Endothelial cell of umbilical vein (primary cell): ENCODE data around the gene PHACTR2. TPM values are rescaled to one million over a fixed set of nuclear protein-coding genes. Genes with fewer than 3 reads are reported as not detected.

Experiments used
- BruUV-seq: library from RNA; stranded (reverse); fragments of 400-500 nt; replicated peaks from 2 replicates; lab custom pipeline; 2021; lab: Mats Ljungman, UMichigan
- CTCF ChIA-PET: fragments of 300-600, 350-600 bp; sonication (Branson Sonifier 250); formaldehyde crosslinking; loops from one replicate; lab custom pipeline; 2021; ENCODE audit warnings: antibody characterized with exemption, inconsistent platforms; lab: Charles Lee
- POLR2A ChIA-PET: fragments of 300-600, 350-600 bp; sonication (Branson Sonifier 250); formaldehyde crosslinking; loops from one replicate; lab custom pipeline; 2021; ENCODE audit warnings: antibody characterized with exemption, inconsistent platforms; lab: Charles Lee
- DNase-seq: peaks from one replicate; pipeline ENCODE4 v3.0.0-alpha.2; 2011; ENCODE audit warnings: low read depth, low spot score
- FAIRE-seq: peaks from 2 replicates; lab custom pipeline; 2011; peaks lifted over from hg19 to GRCh38; lab: Jason Lieb, UNC
- H2AFZ ChIP-seq: 2 replicates; pipeline ENCODE4 v1.6.0; 2012; ENCODE audit warnings: low read depth, low read length, control low read depth, inconsistent platforms
- H3K27ac ChIP-seq: 2 replicates; pipeline ENCODE4 v1.5.1; 2011; ENCODE audit warnings: low read depth, mild to moderate bottlenecking, control low read depth, low read length, moderate library complexity; ENCODE audit not compliant: insufficient read depth
- H3K27me3 ChIP-seq, 2 experiments: 2 replicates each; pipeline versions ENCODE4 v1.6.0 to v1.6.1; 2011; ENCODE audit warnings: low read length in 2 of 2, mixed read lengths in 1 of 2; ENCODE audit not compliant: control insufficient read depth in 2 of 2, insufficient read depth in 2 of 2
- H3K36me3 ChIP-seq, 2 experiments: 2 replicates in 1 of 2; 3 replicates in 1 of 2; pipeline ENCODE4 v1.5.1; 2011; ENCODE audit warnings: low read length in 2 of 2, mild to moderate bottlenecking in 1 of 2, moderate library complexity in 1 of 2; ENCODE audit not compliant: control insufficient read depth in 2 of 2, insufficient read depth in 2 of 2; ENCODE audit errors: extremely low read depth in 1 of 2
- H3K4me1 ChIP-seq: 3 replicates; pipeline ENCODE4 v1.5.1; 2011; ENCODE audit warnings: mild to moderate bottlenecking, low read length; ENCODE audit not compliant: control insufficient read depth, insufficient read depth; ENCODE audit errors: extremely low read depth
- H3K4me2 ChIP-seq: 2 replicates; pipeline ENCODE4 v1.6.1; 2011; ENCODE audit warnings: low read length, control low read depth, mixed read lengths; ENCODE audit not compliant: insufficient read depth
- H3K4me3 ChIP-seq, 3 experiments: fragments of 200-600 bp in 1 of 3; sonication (generic), shearing (Covaris generic) in 1 of 3; replicated peaks in 1 of 3; 2 replicates each; pipeline ENCODE4 v1.5.1; 2011 to 2016; ENCODE audit warnings: control low read depth in 3 of 3, low read length in 3 of 3, mild to moderate bottlenecking in 2 of 3, inconsistent platforms in 1 of 3, low read depth in 1 of 3, moderate library complexity in 1 of 3; ENCODE audit not compliant: insufficient read depth in 1 of 3
- H3K79me2 ChIP-seq: 2 replicates; pipeline ENCODE4 v1.6.0; 2012; ENCODE audit warnings: low read length, inconsistent platforms; ENCODE audit not compliant: control insufficient read depth, insufficient read depth
- H3K9ac ChIP-seq: replicated peaks from 2 replicates; pipeline ENCODE3; 2011; ENCODE audit warnings: low read length, control low read depth; ENCODE audit not compliant: insufficient read depth; ENCODE audit errors: extremely low read depth
- H3K9me1 ChIP-seq: replicated peaks from 3 replicates; pipeline ENCODE4 v1.6.0; 2011; ENCODE audit warnings: mild to moderate bottlenecking, low read length; ENCODE audit not compliant: control insufficient read depth, insufficient read depth; ENCODE audit errors: extremely low read depth
- H3K9me3 ChIP-seq: replicated peaks from 2 replicates; pipeline ENCODE4 v1.5.1; 2012; ENCODE audit warnings: low read length, inconsistent platforms; ENCODE audit not compliant: control insufficient read depth, insufficient read depth
- H4K20me1 ChIP-seq: replicated peaks from 2 replicates; pipeline ENCODE3; 2011; ENCODE audit warnings: mild to moderate bottlenecking, low read length; ENCODE audit not compliant: control insufficient read depth, insufficient read depth; ENCODE audit errors: extremely low read depth
- MYC ChIP-seq: IDR thresholded peaks from one replicate; pipeline ENCODE4 v1.6.1; 2011; ENCODE audit warnings: mild to moderate bottlenecking, low read depth, low read length
- dilution Hi-C: fragments of 300-500 bp; cut with MboI; formaldehyde crosslinking; loops from one replicate; pipeline ENCODE4 v1.15.0; 2019; ENCODE audit warnings: low sequenced_read_pairs; ENCODE audit not compliant: extremely low pct_ligation_motif_present
- intact Hi-C: fragments of 100-400 bp; cut with micrococcal nuclease; formaldehyde crosslinking; loops from one replicate; pipeline ENCODE4 v1.10.0; 2022
- polyA plus RNA-seq, 4 experiments: library from polyadenylated mRNA; depleted of rRNA in 3 of 4; stranded (reverse) in 3 of 4; unstranded in 1 of 4; fragments of >200 nt; gene quantifications; 2 replicates each; pipeline versions ENCODE4 v1.2.1 to v1.2.3, GENCODE V29; 2011 to 2012; ENCODE audit warnings: missing spikeins in 1 of 4
- total RNA-seq: library from RNA; stranded (reverse); gene quantifications from 2 replicates; pipeline ENCODE4 v1.2.3, GENCODE V29; 2021
- TF ChIP-seq, protein P1 (sequence below): IDR thresholded peaks from 2 replicates; pipeline ENCODE4 v1.6.1; 2011; ENCODE audit not compliant: insufficient read depth, insufficient read length
- TF ChIP-seq, protein P2 (sequence below), 2 donors: IDR thresholded peaks; 1 replicate in 1 of 2; 2 replicates in 1 of 2; pipeline ENCODE4 v1.5.1; 2011; ENCODE audit warnings: low read length in 2 of 2, mild to moderate bottlenecking in 2 of 2, moderate library complexity in 2 of 2, control low read depth in 1 of 2, inconsistent platforms in 1 of 2, low read depth in 1 of 2; ENCODE audit not compliant: insufficient read depth in 1 of 2; ENCODE audit errors: extremely low read depth in 1 of 2

PHACTR2 gene
- total and polyA plus RNA-seq, 2 donors (not counting 3 experiments of a cell fraction or from before 2014, with no cell fraction given) = 16.3 to 178 TPM

- BruUV-seq = no TSS peak
- Histone ChIP-seq H2AFZ (no peak overlapping the region), H3K27me3 (no peaks in the 10 kb centered on the region), H3K4me2 (no peak overlapping the region), H3K9ac (no peak overlapping the region), H4K20me1 (no peaks in the 10 kb centered on the region), H3K36me3 (no peaks in the 10 kb centered on the region), H3K79me2 (peaks cover 82% of the 10 kb centered on the region), H3K9me1 (no peaks in the 10 kb centered on the region), H3K9me3 (no peaks in the 10 kb centered on the region), H3K4me3 (no peak overlapping the region), H3K27ac (no peak overlapping the region), H3K4me1 (peaks cover 38% of the 10 kb centered on the region)
- dilution Hi-C loops = no loop called here
- TF ChIP-seq, protein P1, sequence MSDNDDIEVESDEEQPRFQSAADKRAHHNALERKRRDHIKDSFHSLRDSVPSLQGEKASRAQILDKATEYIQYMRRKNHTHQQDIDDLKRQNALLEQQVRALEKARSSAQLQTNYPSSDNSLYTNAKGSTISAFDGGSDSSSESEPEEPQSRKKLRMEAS = no peak
- TF ChIP-seq, protein P2, sequence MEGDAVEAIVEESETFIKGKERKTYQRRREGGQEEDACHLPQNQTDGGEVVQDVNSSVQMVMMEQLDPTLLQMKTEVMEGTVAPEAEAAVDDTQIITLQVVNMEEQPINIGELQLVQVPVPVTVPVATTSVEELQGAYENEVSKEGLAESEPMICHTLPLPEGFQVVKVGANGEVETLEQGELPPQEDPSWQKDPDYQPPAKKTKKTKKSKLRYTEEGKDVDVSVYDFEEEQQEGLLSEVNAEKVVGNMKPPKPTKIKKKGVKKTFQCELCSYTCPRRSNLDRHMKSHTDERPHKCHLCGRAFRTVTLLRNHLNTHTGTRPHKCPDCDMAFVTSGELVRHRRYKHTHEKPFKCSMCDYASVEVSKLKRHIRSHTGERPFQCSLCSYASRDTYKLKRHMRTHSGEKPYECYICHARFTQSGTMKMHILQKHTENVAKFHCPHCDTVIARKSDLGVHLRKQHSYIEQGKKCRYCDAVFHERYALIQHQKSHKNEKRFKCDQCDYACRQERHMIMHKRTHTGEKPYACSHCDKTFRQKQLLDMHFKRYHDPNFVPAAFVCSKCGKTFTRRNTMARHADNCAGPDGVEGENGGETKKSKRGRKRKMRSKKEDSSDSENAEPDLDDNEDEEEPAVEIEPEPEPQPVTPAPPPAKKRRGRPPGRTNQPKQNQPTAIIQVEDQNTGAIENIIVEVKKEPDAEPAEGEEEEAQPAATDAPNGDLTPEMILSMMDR (IDR thresholded peaks at IDR 0.05; ENCODE audit: extremely low read depth in 1 of 2, insufficient read depth in 1 of 2, low read depth in 1 of 2, low read length in 2 of 2) = no peak
- ChIA-PET CTCF (no interaction called here), POLR2A (interaction anchor here (0.6 kb wide), 1 partner anchor 31 kb away, joined by 3 read pairs; no protein-coding TSS in a partner anchor)
- no peak for DNase-seq
- no peak for FAIRE-seq
- intact Hi-C loops = no loop called here
Measured at GRCh38 chr6:143691900-143692636, 14.3 kb downstream of the PHACTR2 start.

- Histone ChIP-seq H3K27ac (no peak overlapping the region), H3K79me2 (peaks cover 77% of the 10 kb centered on the region)
- FAIRE-seq = no peak
Measured at GRCh38 chr6:143692696-143693095, 14.9 kb downstream of the PHACTR2 start.

More at GRCh38 chr6:143692696-143693095, 14.9 kb downstream of the PHACTR2 start:
- ChIA-PET CTCF (no interaction called here), POLR2A (no interaction called here)
- no peak overlapping the region for H3K4me2 ChIP-seq
- H2AFZ ChIP-seq = no peak overlapping the region
- no peaks in the 10 kb centered on the region for H3K36me3 ChIP-seq
- dilution Hi-C loops (no loop called here), intact Hi-C loops (no loop called here)
- H3K9ac ChIP-seq = no peak overlapping the region
- H4K20me1 ChIP-seq = no peaks in the 10 kb centered on the region
- no peak overlapping the region for H3K4me3 ChIP-seq
- DNase-seq = no peak
- H3K27me3 ChIP-seq = no peaks in the 10 kb centered on the region
- no TSS peak for BruUV-seq
- H3K9me1 ChIP-seq = no peaks in the 10 kb centered on the region
- peaks cover 39% of the 10 kb centered on the region for H3K4me1 ChIP-seq
- no peaks in the 10 kb centered on the region for H3K9me3 ChIP-seq
- TF ChIP-seq MYC = no peak
